ENCODE measurements around the gene TTC12. TPM values are rescaled to one million over a fixed set of nuclear protein-coding genes. Genes with fewer than 3 reads are reported as not detected.

Gene TTC12
- total and polyA plus RNA-seq, 10 of the 15 experiments (the other 5 are each of a cell fraction or from before 2014, with no cell fraction given): 3.7 to 14.0 (median 8.1) TPM

DNA sequence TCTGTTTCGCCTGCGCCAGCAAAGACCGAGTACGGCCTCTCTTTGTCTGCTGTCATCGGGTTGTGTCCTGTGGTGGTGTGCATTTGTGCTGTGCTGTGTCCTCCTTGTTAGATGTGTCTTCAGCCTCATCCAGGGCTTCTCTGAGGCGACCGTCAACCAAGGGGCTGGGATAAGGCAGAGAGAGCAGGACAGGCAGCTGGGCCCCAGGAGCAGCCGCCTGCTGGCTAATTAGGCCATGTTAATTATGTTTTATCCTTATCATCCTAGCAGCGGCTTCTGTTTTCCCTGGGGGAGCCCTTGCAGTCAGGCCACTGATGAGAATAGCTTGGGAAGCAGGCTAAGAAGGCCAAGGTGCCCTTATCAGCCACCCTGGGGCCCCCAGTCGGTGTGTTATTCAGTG, 40.7 kb upstream of the TTC12 start:
- ChIA-PET CTCF (interaction anchor here (1.1 kb wide), 1 partner anchor 16 kb away, joined by 4 read pairs; no protein-coding TSS in a partner anchor), POLR2A (no interaction called here), RAD21 (ENCODE audit: unreplicated experiment) (no interaction called here), SMC1A (ENCODE audit: uncharacterized antibody, unreplicated experiment) (no interaction called here)
- Histone ChIP-seq H3K79me2 (ENCODE audit: control insufficient read depth, insufficient read depth, low read length) (no peaks in the 10 kb centered on the region), H3K4me1 (ENCODE audit: control insufficient read depth, insufficient read depth, low read length) (no peaks in the 10 kb centered on the region), H2AFZ (ENCODE audit: control insufficient read depth, low read depth, low read length) (no peak overlapping the region), H3K4me2 (ENCODE audit: control insufficient read depth, insufficient read depth) (no peak overlapping the region), H4K20me1 (ENCODE audit: control insufficient read depth, insufficient read depth) (no peaks in the 10 kb centered on the region), H3K36me3 (ENCODE audit: control insufficient read depth in 2 of 2, insufficient read depth in 2 of 2, low read length in 1 of 2) (no peaks in the 10 kb centered on the region), H3K27ac (ENCODE audit: control insufficient read depth, insufficient read depth) (no peak overlapping the region), H3K9ac (ENCODE audit: control insufficient read depth, insufficient read depth, low read length) (no peak overlapping the region), H3K27me3 (replicated peaks in 1 of 2; ENCODE audit: control insufficient read depth in 2 of 2, insufficient read depth in 2 of 2, low read length in 1 of 2) (peaks cover 0 to 2% of the 10 kb centered on the region in 2 experiments; a peak in 2 of 4 replicates), H3K9me3 (replicated peaks; ENCODE audit: control insufficient read depth, insufficient read depth, low read length) (no peaks in the 10 kb centered on the region), H3K4me3 (no peak overlapping the region)
- ATAC-seq (no peak), FAIRE-seq (no peak), DNase-seq (ENCODE audit: low read depth, low spot score) (no peak)
- TF ChIP-seq SIX5 (IDR thresholded peaks at IDR 0.05; ENCODE audit: low read depth, low read length, severe bottlenecking) (no peak), RFX5 (IDR thresholded peaks at IDR 0.05; ENCODE audit: low read depth, low read length) (no peak)
- BruUV-seq (replicated peaks): no TSS peak
- in situ Hi-C loops (cut with MboI): no loop called here
- WGBS (ENCODE audit: insufficient coverage, insufficient replicate concordance, low lambda C conversion rate, missing lambda C conversion rate): 57% methylated on average over 10 of the region's 10 CpGs
- intact Hi-C loops (cut with micrococcal nuclease; ENCODE audit: unreplicated experiment): no loop called here

DNA sequence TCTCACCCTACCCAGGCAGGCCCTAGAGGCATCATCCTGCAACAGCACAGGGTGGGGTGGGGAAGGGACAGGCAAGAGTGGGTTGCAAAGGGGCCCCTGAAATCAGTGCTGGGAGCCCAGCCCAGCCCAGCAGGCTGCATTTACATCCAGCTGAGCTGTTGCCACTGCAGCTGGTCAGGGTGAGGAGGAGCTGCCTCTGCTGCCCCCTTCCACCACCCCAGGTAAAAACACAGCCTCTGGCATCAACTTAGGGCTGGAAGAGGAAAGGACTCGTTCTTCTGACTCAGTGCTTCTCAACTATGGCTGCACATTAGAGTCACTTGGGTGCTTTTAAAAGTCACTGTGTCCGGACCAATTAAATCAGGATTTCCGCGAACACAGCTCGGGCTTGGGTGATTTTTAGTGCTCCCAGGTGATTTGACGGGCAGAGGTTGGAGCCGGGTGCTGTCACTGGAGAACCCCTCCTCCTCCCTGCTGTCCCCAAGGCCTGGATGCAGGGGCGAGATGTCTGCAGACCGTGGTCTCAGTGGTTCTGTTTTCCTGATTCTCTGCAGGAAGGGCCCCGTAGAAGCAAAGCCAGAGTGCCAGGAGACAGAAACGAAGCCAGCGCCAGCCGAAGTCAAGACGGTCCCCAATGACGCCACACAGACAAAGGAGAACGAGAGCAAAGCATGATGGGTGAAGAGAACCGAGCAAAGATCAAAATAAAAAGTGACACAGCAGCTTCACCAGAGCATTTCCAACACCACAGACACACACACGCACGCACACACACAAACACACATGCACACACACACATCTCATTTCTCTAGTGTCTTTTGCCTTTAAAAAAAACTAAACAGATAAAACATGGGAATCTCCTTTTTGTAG, 39.4 kb upstream of the TTC12 start:
- Histone ChIP-seq H3K9me3 (replicated peaks; ENCODE audit: control insufficient read depth, insufficient read depth, low read length) (no peaks in the 10 kb centered on the region), H2AFZ (ENCODE audit: control insufficient read depth, low read depth, low read length) (no peak overlapping the region), H3K4me3 (no peak overlapping the region), H4K20me1 (ENCODE audit: control insufficient read depth, insufficient read depth) (no peaks in the 10 kb centered on the region), H3K27me3 (replicated peaks in 1 of 2; ENCODE audit: control insufficient read depth in 2 of 2, insufficient read depth in 2 of 2, low read length in 1 of 2) (peaks cover 0 to 2% of the 10 kb centered on the region in 2 experiments; a peak in 2 of 4 replicates), H3K9ac (ENCODE audit: control insufficient read depth, insufficient read depth, low read length) (no peak overlapping the region), H3K36me3 (ENCODE audit: control insufficient read depth in 2 of 2, insufficient read depth in 2 of 2, low read length in 1 of 2) (no peaks in the 10 kb centered on the region), H3K4me1 (ENCODE audit: control insufficient read depth, insufficient read depth, low read length) (no peaks in the 10 kb centered on the region), H3K27ac (ENCODE audit: control insufficient read depth, insufficient read depth) (no peak overlapping the region), H3K79me2 (ENCODE audit: control insufficient read depth, insufficient read depth, low read length) (no peaks in the 10 kb centered on the region), H3K4me2 (ENCODE audit: control insufficient read depth, insufficient read depth) (no peak overlapping the region)
- intact Hi-C loops (cut with micrococcal nuclease; ENCODE audit: unreplicated experiment) (no loop called here), in situ Hi-C loops (cut with MboI) (no loop called here)
- 58% methylated on average over 19 of the region's 19 CpGs for WGBS (ENCODE audit: insufficient coverage, insufficient replicate concordance, low lambda C conversion rate, missing lambda C conversion rate)
- RAD21 ChIA-PET (ENCODE audit: unreplicated experiment): no interaction called here
- CTCF ChIA-PET: interaction anchor here (1.1 to 1.5 kb wide), 2 partner anchors 15 kb away, joined by 4 to 9 read pairs; no protein-coding TSS in a partner anchor
- ATAC-seq (peak; percentile 42; the same call in 2 of the 3 replicates), FAIRE-seq (no peak), DNase-seq (ENCODE audit: low read depth, low spot score) (no peak)
- no TSS peak for BruUV-seq (replicated peaks)
- SMC1A ChIA-PET (ENCODE audit: uncharacterized antibody, unreplicated experiment): interaction anchor here (1.9 kb wide), 1 partner anchor 15 kb away, joined by 6 read pairs; no protein-coding TSS in a partner anchor
- POLR2A ChIA-PET: no interaction called here
- TF ChIP-seq KLF5 (IDR thresholded peaks at IDR 0.05; ENCODE audit: partially characterized antibody) (no peak), RFX5 (IDR thresholded peaks at IDR 0.05; ENCODE audit: low read depth, low read length) (no peak), ZZZ3 (IDR thresholded peaks at IDR 0.05; ENCODE audit: control insufficient read depth, insufficient read length, low read depth) (no peak), EED (IDR thresholded peaks at IDR 0.05; ENCODE audit: low read depth) (no peak), ATF7 (IDR thresholded peaks at IDR 0.05; ENCODE audit: low read depth) (no peak), GATAD2B (conservative IDR thresholded peaks at IDR 0.05; ENCODE audit: low read depth) (no peak), SMARCA5 (IDR thresholded peaks at IDR 0.05) (no peak), TAF1 (IDR thresholded peaks at IDR 0.05; ENCODE audit: borderline replicate concordance, low read depth, low read length) (no peak), IRF3 (IDR thresholded peaks at IDR 0.05) (no peak), PBX3 (IDR thresholded peaks at IDR 0.05; ENCODE audit: insufficient replicate concordance, low read depth, low read length) (no peak)
- TF ChIP-seq, protein P1, sequence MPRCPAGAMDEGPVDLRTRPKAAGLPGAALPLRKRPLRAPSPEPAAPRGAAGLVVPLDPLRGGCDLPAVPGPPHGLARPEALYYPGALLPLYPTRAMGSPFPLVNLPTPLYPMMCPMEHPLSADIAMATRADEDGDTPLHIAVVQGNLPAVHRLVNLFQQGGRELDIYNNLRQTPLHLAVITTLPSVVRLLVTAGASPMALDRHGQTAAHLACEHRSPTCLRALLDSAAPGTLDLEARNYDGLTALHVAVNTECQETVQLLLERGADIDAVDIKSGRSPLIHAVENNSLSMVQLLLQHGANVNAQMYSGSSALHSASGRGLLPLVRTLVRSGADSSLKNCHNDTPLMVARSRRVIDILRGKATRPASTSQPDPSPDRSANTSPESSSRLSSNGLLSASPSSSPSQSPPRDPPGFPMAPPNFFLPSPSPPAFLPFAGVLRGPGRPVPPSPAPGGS (IDR thresholded peaks at IDR 0.05; ENCODE audit: borderline replicate concordance, insufficient read depth, low read depth, low read length, poor library complexity, severe bottlenecking): no peak
